ENCODE data around the gene GRB7.
"Not testable (repeated sequence)": the region's sequence is repeated elsewhere in the genome, so short reads cannot be mapped to it uniquely, and the experiment has no call there.

GRB7 gene

DNA sequence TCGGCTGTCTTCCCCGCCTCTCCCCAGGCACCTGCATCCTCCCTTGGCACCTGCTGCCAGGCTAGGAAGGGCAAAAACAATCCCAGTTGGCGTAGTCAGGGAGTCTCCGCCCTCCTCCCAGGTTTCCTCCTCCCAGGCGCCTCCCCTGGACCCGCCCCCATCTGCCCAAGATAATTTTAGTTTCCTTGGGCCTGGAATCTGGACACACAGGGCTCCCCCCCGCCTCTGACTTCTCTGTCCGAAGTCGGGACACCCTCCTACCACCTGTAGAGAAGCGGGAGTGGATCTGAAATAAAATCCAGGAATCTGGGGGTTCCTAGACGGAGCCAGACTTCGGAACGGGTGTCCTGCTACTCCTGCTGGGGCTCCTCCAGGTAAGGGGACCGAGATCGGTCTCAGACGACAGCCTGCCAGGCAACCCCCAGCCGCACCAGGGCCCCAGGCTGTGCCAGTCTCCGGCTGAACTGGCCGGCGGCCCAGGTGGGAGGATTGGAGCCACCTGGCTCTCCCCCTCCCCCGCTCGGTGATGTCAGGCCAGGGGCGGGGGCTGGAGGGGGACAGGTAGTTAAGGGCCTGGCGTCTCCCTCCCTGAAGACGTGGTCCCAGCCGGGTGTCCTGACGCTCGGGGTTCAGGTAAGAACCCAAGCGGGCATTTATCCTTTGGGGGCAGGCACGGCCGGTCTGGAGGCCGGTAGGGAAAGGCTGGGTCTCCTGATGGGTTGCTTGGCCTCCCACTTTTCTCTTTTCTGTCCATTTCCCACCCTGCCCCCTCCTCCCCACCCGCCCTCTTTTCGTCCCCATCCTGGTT is at the start of gene GRB7:
Gene GRB7, plus strand, starts transcription at position 179 of the 808 bp plus-strand sequence. CDS start 4,364 bp downstream, outside the sequence.
- DNase-seq: no peak

DNA sequence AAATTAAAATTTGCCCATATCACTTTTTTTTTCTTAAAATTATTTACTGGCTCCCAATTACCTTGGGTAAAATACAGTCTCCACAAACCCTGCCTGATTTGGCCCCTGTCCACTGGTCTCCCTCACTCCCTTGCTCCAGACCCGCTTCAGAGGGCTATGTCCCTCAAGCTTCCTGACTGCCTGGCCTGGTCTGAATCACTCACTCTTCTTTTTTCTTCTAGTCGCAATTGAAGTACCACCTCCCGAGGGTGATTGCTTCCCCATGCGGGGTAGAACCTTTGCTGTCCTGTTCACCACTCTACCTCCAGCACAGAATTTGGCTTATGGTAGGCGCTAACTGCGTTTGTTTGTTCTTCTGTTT is 49.3 kb upstream of the GRB7 start:
- DNase-seq: no peak

DNA sequence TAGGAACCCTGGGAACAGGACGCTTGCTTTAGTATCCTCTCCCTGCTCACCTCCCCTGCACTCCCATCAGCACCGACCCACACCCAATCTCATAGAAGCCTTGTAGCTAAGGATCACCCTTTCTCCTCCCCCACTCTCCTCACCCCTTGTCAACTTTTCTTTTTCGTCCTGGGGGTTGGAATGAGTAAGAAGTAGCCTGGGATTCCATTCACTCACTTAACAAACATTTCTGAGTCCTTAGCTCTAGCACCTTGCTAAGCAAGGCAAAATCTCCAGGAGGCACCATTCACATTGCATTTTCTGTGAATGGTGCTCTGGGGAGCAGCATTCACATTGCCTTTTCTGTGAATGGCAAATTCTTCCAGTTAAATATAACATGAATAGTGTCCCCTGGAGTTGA is 48.8 kb upstream of the GRB7 start:
- DNase-seq: no peak

DNA sequence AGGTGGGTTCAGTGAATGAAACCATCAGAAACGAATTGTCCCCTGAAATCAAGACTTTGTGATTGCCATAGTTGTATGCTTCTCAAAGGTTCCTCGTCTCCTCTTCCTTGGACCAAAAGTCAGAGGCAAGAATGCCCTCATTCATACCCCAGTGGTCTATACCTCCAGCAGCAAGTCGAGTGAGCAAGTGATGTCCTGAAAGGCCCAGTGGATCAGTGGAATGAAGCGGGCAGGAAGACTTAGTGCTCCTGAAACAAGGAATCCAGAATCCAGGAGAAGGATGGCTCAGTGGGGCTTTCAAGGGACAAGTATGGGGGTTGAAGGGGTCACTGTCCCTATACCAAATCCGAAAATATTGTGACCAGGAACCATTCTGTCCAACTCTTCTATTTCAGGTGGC is 43.1 kb upstream of the GRB7 start:
- no peak for DNase-seq

DNA sequence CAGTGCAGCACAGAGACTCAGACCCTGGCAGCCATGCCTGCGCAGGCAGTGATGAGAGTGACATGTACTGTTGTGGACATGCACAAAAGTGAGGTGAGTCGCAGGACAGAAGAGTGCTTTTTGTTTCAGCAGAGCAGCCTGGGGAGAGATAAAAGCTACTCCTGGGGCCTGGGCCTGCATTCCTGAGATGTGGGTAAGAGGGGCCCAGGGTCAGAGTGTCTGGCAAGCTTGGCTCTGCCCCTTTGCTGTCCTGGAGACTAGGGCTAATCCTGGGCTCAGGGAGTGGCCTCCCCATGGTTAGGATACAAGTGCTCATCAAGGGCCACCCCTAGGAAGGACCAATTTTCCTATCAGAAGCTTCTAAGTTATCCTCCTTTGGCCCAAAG is 42.7 kb upstream of the GRB7 start:
- no peak for DNase-seq

DNA sequence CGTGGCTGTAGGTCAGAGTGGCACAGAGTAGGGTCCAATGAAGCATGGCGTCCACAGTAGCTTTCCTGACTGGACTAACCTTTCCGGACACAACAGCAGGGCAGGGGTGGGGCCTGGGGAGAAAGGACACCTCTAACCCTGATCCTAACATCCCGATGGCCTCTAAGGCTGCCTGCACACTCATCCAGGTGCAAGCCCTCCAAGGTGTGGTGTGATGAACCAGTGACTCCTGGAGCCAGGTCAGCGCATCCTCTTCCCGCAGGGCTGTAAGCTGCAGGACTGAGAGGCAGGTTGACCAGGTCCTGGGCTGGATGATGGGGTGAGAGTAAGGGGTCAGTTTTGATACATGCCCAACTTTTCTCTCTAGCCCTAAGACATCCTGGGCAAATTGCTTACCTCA is 41.0 kb upstream of the GRB7 start:
- no peak for DNase-seq

DNA sequence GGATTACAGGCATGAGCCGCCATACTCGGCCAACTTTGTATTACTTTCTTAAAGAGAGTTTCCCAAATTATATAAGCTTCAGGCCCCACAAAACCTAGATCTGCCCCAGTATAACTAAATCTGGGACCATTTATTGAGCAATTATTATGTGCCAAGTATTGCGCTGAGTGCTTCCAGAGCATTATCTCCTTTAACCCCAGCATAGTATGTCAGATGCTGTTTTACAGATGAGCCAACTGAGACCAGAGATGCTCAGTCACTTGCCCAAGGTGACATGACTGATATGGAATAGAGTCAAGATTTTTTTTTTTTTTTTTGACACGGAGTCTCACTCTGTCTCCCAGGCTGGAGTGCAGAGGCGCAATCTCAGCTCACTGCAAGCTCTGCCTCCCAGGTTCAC is 39.8 kb upstream of the GRB7 start:
- DNase-seq: no peak

DNA sequence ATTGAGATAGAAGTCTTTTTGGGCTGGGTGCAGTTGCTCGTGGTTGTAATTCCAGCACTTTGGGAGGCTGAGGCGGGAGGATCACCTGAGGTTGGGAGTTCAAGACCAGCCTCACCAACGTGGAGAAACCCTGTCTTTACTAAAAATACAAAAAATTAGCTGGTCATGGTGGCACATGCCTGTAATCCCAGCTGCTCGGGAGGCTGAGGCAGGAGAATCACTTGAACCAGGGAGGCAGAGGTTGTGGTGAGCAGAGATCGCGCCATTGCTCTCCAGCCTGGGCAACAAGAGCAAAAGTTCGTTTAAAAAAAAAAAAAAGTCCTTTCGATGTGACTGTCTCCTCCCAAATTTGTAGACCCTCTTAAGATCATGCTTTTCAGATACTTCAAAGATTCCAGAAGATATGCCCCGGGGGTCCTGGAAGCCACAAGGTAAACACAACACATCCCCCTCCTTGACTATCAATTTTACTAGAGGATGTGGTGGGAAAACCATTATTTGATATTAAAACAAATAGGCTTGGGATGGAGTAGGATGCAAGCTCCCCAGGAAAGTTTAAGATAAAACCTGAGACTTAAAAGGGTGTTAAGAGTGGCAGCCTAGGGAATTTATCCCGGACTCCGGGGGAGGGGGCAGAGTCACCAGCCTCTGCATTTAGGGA is 38.5 kb upstream of the GRB7 start:
- DNase-seq: not testable (repeated sequence)

DNA sequence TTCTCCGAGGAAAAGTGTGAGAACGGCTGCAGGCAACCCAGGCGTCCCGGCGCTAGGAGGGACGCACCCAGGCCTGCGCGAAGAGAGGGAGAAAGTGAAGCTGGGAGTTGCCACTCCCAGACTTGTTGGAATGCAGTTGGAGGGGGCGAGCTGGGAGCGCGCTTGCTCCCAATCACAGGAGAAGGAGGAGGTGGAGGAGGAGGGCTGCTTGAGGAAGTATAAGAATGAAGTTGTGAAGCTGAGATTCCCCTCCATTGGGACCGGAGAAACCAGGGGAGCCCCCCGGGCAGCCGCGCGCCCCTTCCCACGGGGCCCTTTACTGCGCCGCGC is 38.0 kb upstream of the GRB7 start, which contains the start of gene ERBB2:
Gene ERBB2, plus strand, starts transcription at position 247 of the 330 bp plus-strand sequence. CDS start 175 bp downstream, outside the sequence.
- no peak for DNase-seq

DNA sequence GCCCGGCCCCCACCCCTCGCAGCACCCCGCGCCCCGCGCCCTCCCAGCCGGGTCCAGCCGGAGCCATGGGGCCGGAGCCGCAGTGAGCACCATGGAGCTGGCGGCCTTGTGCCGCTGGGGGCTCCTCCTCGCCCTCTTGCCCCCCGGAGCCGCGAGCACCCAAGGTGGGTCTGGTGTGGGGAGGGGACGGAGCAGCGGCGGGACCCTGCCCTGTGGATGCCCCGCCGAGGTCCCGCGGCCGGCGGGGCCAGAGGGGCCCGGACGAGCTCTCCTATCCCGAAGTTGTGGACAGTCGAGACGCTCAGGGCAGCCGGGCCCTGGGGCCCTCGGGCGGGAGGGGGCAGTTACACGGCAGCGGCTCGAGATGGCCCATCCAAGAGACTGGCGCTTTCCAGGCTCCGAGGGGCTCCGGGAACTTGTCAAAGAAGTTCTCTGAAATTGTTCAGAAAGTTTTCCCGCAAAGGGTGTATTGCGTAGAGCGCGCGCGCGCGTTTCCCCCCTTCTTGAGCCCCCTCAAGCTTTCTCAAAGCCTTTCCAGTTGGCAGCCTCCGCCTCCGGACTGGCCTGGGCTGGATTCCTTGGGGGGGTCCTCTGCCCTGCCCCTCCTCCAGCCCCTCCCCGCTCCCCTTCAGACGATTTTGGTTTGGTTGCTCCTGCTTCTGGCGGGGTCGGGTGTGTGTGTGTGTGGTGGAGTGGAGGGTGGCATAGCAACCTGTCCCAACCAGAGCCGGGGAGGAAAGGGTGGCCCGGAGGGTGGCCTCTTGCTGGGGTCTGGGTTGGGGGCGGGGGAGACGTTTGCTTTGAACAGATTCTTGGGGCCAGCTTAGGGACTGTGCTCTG is 37.4 kb upstream of the GRB7 start:
- DNase-seq: no peak

DNA sequence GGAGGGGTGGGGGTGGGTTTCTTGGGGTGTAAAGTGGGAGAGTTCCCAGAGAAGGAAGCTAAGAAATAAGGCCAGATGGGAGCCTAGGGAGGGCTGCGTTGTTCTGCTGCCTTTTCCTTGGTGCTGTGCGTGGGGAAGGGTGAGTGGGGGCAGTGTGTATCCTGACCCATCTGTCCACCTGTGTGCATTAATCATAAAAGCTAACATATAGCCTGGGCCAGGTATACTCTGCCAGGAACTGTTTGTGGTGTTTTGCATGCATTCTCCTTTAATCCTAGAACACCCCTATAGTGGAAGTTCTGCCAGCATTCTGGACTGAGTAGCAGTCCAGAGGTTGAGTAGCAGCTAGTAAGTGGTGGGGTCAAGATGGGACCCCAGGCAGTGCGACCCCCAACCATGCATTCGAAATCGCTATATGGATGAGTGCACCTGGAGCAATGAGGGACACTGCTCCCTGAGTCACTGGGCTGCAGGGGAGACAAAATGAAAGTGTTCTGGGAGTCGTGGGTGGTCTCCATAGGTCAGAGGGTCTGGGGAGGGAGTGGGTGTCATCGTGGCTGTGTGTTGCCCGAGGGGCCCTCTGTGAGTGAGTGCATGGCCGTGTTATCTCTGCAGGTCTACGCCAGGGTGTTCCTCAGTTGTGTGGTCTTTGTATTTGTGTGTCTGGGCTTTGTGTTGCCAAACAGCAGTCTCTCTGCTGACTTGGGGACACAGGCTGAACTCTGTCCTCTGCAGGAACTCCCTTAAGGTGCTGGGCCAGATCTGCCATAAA is 36.5 kb upstream of the GRB7 start:
- DNase-seq: no peak

DNA sequence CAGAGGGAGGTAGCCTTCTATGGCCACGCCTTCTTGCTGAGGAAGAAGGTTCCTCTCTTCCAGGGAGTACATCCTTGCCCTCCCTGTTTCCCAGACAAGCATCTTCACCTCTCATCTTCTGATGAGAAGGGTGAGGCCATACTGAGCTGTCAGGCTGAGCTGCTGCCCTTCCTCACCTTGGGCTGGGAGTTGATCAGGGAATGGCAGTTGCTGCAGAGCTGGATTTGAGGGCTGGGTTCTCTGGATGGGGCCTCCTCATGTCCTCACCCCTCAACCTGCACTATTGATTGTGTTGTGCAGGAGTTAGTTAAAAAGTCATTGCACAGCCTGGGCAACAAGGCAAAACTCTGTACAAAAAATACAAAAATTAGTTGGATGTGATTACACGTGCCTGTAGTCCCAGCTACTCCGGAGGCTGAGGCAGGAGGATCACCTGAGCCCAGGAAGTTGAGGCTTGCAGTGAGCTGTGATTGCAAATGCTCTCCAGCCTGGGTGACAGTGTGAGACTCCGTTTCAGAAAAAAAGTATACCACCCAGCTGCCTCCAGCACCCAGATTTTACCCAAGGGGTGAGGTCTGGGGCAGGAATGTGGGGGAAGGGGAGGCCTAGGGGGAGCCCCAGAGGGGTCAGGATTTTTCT is 35.8 kb upstream of the GRB7 start:
- DNase-seq: no peak

DNA sequence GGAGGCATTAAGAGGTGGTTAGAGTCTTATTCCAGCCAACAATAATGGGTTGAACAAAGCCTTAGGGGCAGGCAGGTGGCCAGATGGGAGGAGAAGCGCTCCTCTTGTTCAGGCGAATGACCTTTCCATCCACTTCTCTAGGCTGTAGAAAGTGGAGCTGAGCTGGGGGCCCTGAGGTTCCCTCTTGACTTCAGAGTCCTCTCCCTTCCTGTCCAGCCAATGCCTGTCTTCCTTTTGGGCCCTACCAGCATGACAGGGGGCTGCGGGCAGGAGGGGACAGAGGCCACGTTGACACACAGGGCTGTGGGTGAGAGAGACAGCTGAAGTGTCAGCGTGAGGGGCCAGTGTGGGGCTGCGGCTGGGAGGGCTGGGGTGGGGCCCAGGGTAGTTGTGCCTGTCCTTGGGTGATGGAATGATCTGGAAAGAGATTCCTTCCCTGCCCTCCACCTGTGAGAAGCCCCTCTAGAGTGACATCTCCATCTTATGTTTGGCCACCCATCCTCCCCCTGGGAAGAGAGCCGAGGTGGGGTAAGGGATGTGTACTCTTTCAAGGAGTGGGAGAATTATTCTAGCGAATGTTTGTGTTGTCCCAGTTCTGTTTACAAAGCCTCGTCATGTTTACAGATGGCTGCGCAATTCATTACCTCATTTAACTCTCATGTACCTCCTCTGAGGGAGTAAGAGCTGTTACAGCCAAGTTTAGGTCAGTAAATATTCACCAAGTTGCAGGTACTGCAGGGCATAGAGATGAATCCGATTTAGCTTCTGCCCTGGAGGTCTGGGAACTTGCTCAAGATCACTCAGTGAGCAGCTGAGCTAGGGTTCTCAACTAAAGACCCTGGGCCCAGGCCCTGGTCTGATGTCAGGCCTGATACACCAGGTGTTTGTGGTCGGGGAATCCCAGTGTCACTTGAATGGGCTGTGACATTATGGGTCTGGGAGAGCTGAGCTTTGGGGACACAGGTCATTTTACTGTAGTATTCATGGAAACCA is 34.5 kb upstream of the GRB7 start:
- no peak for DNase-seq

DNA sequence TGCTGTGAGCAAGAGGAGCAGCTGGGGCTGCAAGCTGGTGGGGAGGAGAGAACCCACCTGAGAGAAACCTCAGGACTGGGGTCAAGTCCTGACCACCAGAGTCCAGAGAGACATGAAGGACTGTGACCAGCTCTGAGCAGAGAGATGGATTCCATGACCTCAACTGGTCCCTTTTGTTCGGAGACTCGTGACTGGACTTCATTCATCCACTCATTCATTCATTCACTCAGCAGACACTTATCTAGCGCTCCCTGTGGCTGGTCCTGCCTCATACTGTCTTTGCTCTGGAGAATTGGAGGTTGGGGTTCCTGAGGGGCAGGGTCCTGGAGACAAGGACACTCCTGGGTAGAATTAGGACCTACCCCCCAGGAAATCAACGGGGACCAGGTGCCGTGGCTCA is 33.8 kb upstream of the GRB7 start:
- DNase-seq: no peak

DNA sequence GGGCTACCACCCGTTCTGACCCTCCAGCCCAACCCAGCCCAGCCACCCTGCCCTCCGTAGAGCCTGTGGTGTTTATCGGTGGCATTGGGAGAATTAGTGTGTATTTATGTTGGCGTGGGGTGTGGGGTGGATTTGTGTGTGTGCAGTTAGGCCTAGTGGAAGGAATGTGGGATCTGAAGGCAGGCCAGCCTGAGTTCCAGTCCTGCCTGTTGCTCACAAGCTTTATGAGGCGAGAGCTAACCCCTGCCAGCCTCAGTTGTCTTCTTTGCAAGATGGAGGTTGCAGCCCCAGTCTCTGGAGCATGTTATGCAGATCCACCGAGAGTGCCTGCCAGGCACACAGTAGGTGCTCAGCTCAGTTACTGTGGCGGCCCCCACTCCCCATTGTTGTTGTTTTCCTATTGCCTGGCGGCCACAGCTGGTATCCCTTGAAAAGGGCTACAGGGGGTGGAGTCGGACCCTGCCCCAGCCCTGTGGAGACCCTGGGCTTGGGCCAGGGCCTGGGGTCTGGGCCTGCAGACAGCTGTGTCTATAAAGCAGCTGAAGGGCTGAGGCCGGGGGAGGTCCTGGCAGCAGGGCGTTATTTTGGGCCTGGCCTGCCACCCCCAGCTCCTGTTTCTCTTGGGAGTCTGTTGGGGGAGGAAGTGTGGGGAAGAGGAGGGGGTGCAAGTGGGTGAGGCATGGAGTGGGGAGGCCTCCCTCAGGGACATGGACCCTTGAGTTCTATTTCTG is 32.8 kb upstream of the GRB7 start:
- no peak for DNase-seq

DNA sequence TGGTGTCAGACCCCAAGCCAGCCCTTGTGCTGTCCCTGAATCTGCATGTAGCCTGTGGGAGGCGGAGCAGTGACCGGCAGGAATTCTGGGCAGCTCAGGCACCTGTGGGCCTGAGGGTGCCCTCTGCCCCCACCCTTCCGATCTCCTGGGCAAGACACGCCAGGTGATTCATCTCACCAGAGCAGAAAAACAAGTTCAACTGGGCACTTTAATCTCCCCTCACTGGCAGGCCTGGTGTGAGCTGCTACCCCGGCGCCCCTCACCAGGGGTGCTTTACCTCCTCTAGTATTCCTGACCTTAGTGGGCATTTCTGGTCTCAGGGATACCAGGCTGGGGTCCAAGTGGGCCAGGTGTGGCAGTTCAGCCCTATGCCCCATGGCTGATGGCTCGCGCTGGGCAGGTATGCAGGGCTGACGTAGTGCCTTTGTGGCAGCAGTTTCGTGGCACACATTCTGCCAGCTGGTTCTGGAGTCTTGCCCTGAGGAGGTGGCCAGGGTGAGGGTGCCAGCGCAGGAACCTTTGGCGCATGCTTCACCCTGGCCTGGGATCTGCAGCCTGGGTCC is 31.9 kb upstream of the GRB7 start:
- no peak for DNase-seq

DNA sequence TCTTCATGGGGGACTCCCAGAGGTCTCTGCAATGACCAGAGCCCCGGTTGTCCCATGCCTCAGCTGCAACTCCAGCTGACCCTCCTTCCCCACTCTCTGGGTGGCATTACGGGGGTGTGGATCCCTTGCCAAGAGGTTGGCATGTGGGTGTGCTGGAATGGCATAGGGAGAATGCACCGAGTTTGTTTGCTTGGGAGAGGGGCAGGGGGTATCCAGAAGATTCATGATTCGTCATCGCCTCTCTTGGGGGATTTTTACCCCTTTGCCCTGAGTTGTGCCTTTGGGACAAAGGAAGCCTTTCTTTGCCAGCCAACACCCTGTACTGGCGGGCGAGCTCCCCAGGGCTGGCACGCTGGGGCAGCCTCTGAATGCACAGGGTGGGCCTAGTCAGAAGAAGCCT is 31.4 kb upstream of the GRB7 start:
- DNase-seq: no peak

DNA sequence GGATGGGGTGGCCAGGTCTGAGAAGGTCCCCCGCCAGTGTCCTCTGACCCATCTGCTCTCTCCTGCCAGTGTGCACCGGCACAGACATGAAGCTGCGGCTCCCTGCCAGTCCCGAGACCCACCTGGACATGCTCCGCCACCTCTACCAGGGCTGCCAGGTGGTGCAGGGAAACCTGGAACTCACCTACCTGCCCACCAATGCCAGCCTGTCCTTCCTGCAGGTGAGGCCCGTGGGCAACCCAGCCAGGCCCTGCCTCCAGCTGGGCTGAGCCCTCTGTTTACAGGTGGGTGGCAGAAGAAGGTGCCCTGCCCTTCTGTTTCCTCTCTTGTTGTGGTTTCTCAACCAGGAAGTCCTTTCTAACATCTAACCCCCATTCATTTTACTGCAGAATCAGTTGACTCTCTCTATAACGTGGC is 30.8 kb upstream of the GRB7 start:
- DNase-seq: no peak

DNA sequence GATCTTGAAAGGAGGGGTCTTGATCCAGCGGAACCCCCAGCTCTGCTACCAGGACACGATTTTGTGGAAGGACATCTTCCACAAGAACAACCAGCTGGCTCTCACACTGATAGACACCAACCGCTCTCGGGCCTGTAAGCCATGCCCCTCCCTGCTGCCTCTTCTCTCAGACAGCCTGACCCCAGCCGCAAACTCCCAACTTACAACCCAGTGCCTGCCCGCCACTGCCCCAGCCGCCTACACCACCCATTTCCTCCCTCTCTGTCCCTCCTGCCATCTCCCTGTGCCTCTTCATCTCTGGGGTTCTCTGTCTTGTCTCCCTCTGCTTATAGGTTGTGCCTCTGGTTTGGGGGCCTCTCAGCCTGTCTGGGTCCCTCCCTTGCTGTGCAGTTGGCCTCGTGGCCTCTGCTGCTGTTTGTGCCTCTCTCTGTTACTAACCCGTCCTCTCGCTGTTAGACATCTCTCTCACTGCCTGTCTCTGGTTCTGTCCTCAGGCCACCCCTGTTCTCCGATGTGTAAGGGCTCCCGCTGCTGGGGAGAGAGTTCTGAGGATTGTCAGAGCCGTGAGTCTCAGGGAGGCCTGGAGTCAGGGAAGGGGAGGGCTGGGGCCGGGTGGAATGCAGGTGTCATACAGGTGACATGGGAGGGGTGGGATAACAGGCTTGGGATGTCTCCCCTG is 28.3 kb upstream of the GRB7 start:
- DNase-seq: no peak
